Transverse colon (tissue), 4 donors: Measurements from ENCODE around the gene DHH.
A peak's percentile ranks its signal among the peaks of the same experiment; 100 is the strongest.

Experiments
- CTCF ChIP-seq, 5 experiments: fragments of 200-600 bp in 3 of 5; fragments of 450-650 bp in 2 of 5; sonication (generic) in 3 of 5; IDR thresholded peaks; 1 replicate in 2 of 5; 2 replicates in 3 of 5; pipeline ENCODE4 v1.5.1; 2016 to 2017; ENCODE audit warnings: antibody characterized with exemption in 5 of 5, inconsistent platforms in 3 of 5, mild to moderate bottlenecking in 2 of 5, moderate library complexity in 1 of 5
- POLR2A ChIP-seq: fragments of 450-650 bp; IDR thresholded peaks from one replicate; pipeline ENCODE4 v1.6.1; 2016; ENCODE audit warnings: antibody characterized with exemption, mild to moderate bottlenecking, moderate library complexity
- POLR2AphosphoS5 ChIP-seq, 3 donors: sonication (generic); formaldehyde crosslinking; IDR thresholded peaks; one replicate each; pipeline ENCODE4 v1.6.1; 2016; ENCODE audit warnings: antibody characterized with exemption in 3 of 3

- peak in 4 of 5 experiments; percentile 40 to 92 (median 66) for TF ChIP-seq CTCF (IDR thresholded peaks at IDR 0.05)
- peak; percentile 71 for TF ChIP-seq POLR2A
- TF ChIP-seq POLR2AphosphoS5 (IDR thresholded peaks at IDR 0.05) = peak; percentile 77 to 88 (median 79)
Measured at GRCh38 chr12:49060237-49061156, 34.1 kb downstream of the DHH start, which contains the start of gene KMT2D.
